ENCODE data around the gene KATNAL2. TPM values are rescaled to one million over a fixed set of nuclear protein-coding genes. Genes with fewer than 3 reads are reported as not detected.
A peak's percentile ranks its signal among the peaks of the same experiment; 100 is the strongest.

Gene KATNAL2
- total RNA-seq, 1 experiment from 2014 or later: 7.5 TPM

- no peak overlapping the region for H3K4me3 ChIP-seq (ENCODE audit: insufficient read depth, low read depth, low read length)
- no peaks in the 10 kb centered on the region for H3K36me3 ChIP-seq (replicated peaks; ENCODE audit: control insufficient read depth, insufficient read depth, low read length)
- DNase-seq: no peak
- no peaks in the 10 kb centered on the region for H3K27me3 ChIP-seq (ENCODE audit: control insufficient read depth, insufficient read depth, low read length)
These were observed 178.4 kb downstream of the KATNAL2 start for GRCh38 chr18:47095810-47096209.

- H3K27me3 ChIP-seq (ENCODE audit: control insufficient read depth, insufficient read depth, low read length): no peaks in the 10 kb centered on the region
- H3K36me3 ChIP-seq (replicated peaks; ENCODE audit: control insufficient read depth, insufficient read depth, low read length): no peaks in the 10 kb centered on the region; the same call in 1 of the 2 replicates
- peak; percentile 54 for DNase-seq
- H3K4me3 ChIP-seq (ENCODE audit: insufficient read depth, low read depth, low read length): no peak overlapping the region
These were observed 182.9 kb downstream of the KATNAL2 start for GRCh38 chr18:47100212-47100831.

GRCh38 chr18:47108373-47108772, 191.0 kb downstream of the KATNAL2 start:
- no peak overlapping the region for H3K4me3 ChIP-seq (ENCODE audit: insufficient read depth, low read depth, low read length)
- H3K36me3 ChIP-seq (replicated peaks; ENCODE audit: control insufficient read depth, insufficient read depth, low read length): peaks cover 2% of the 10 kb centered on the region
- no peaks in the 10 kb centered on the region for H3K27me3 ChIP-seq (ENCODE audit: control insufficient read depth, insufficient read depth, low read length)
- DNase-seq: no peak

DNA sequence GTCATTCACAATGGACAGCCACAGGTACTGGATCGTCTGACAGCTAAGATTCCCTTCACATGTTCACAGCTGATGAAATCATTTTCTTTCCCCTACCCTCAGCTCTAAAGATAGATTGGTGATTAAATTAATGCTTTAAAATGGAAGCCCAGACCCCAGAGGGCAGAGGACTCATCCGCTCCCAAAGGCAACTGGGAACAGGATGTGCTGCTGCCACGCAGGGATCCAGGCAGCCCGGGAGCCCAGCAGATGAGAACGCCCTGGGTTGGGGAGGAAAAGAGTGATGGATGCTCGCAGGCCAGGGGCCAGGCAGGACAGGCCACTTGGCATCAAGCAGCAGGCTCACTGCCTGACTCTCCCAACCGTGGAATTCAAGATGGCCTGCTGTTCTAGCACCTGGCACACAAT, 191.6 kb downstream of the KATNAL2 start:
- no peaks in the 10 kb centered on the region for H3K27me3 ChIP-seq (ENCODE audit: control insufficient read depth, insufficient read depth, low read length)
- no peak for DNase-seq
- H3K36me3 ChIP-seq (replicated peaks; ENCODE audit: control insufficient read depth, insufficient read depth, low read length): peaks cover 2% of the 10 kb centered on the region
- no peak overlapping the region for H3K4me3 ChIP-seq (ENCODE audit: insufficient read depth, low read depth, low read length)

- H3K36me3 ChIP-seq (replicated peaks; ENCODE audit: control insufficient read depth, insufficient read depth, low read length): peaks cover 2% of the 10 kb centered on the region
- no peak overlapping the region for H3K4me3 ChIP-seq (ENCODE audit: insufficient read depth, low read depth, low read length)
- DNase-seq: no peak
- H3K27me3 ChIP-seq (ENCODE audit: control insufficient read depth, insufficient read depth, low read length): no peaks in the 10 kb centered on the region
These were observed 192.3 kb downstream of the KATNAL2 start for GRCh38 chr18:47109720-47110119.

GRCh38 chr18:47110492-47111274, 193.3 kb downstream of the KATNAL2 start:
- H3K27me3 ChIP-seq (ENCODE audit: control insufficient read depth, insufficient read depth, low read length): no peaks in the 10 kb centered on the region
- no peak overlapping the region for H3K4me3 ChIP-seq (ENCODE audit: insufficient read depth, low read depth, low read length)
- DNase-seq: no peak
- H3K36me3 ChIP-seq (replicated peaks; ENCODE audit: control insufficient read depth, insufficient read depth, low read length): peaks cover 2% of the 10 kb centered on the region

DNA sequence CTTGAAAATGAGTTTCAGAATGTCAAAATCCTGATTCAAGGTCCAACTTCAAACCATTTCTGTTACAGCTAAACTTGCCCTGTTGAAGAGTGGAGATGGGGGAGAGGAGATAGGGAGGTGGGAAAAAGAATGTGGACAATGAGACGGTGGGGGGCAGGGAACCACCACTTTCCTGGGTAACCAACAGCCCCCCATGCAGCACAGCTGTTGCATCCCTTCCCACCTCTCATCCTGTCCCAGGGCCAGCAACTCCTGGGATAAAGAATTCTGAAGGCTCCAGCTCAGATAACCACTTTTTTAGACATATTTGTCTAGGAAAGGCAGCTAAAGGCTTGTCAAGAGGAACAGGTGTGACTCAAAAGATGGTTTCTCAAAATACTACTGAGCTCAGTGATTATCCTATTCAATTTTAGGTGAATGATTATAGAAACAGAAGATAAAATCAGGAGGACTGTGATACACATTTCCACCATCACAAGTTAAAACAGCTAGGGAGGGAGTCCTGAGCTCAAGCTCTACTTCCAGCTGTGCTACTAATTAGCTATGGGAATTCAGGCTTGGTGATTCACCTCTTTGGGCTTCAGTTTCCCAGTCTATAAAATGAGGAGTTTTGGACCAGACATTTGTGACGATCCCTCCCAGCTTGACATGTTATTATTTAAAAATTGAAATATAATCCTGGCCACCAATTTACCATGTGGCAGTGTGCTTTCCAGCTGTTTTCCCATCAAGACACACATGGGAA, 196.6 kb downstream of the KATNAL2 start:
- peak; percentile 46 for DNase-seq
- Histone ChIP-seq H3K27me3 (ENCODE audit: control insufficient read depth, insufficient read depth, low read length) (no peaks in the 10 kb centered on the region), H3K36me3 (replicated peaks; ENCODE audit: control insufficient read depth, insufficient read depth, low read length) (peaks cover 2% of the 10 kb centered on the region), H3K4me3 (ENCODE audit: insufficient read depth, low read depth, low read length) (no peak overlapping the region)

DNA sequence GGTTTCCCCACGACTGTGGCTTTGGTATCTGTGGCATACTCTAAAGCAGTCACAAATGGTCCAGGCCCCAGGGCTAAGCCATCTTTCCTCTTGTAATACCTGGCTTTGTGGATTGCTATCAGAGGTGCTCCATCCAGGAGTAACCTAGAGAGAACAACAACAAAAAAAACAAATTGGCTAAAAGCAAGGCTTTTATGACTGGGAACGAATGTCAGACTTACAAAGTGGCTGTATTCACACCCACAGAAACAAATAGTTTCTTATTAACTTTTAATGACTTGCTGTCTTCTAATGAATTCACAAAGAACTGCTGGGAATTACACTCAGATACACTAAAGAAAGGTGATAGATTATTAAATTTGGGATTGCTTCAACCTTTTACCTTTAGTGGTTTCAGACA, 197.8 kb downstream of the KATNAL2 start:
- peaks cover 2% of the 10 kb centered on the region for H3K36me3 ChIP-seq (replicated peaks; ENCODE audit: control insufficient read depth, insufficient read depth, low read length)
- H3K27me3 ChIP-seq (ENCODE audit: control insufficient read depth, insufficient read depth, low read length): no peaks in the 10 kb centered on the region
- no peak overlapping the region for H3K4me3 ChIP-seq (ENCODE audit: insufficient read depth, low read depth, low read length)
- DNase-seq: no peak

DNA sequence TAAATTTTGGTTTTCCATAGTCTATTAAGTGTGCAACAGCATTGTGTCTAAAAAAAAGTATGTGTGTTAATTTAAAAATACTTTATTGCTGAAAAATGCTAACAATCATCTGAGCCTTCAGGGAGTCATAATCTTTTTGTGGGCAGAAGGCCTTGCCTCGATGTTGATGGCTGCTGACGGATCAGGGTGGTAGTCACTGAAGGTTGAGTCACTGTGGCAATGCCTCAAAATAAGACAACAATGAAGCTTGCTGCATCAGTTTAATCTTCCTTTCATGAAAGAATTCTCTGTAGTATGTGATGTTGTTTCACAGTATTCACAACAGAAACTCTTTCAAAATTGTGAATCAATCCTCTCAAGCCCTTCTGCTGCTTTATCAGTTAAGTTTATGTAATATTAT, 201.6 kb downstream of the KATNAL2 start:
- Histone ChIP-seq H3K4me3 (ENCODE audit: insufficient read depth, low read depth, low read length) (no peak overlapping the region), H3K27me3 (ENCODE audit: control insufficient read depth, insufficient read depth, low read length) (no peaks in the 10 kb centered on the region), H3K36me3 (replicated peaks; ENCODE audit: control insufficient read depth, insufficient read depth, low read length) (no peaks in the 10 kb centered on the region; the same call in 1 of the 2 replicates)
- DNase-seq: no peak

- DNase-seq: no peak
- no peaks in the 10 kb centered on the region for H3K27me3 ChIP-seq (ENCODE audit: control insufficient read depth, insufficient read depth, low read length)
- H3K4me3 ChIP-seq (ENCODE audit: insufficient read depth, low read depth, low read length): no peak overlapping the region
- H3K36me3 ChIP-seq (replicated peaks; ENCODE audit: control insufficient read depth, insufficient read depth, low read length): no peaks in the 10 kb centered on the region; the same call in 1 of the 2 replicates
These were observed 203.0 kb downstream of the KATNAL2 start for GRCh38 chr18:47120428-47120827.

- H3K4me3 ChIP-seq (ENCODE audit: insufficient read depth, low read depth, low read length): no peak overlapping the region
- H3K36me3 ChIP-seq (replicated peaks; ENCODE audit: control insufficient read depth, insufficient read depth, low read length): no peaks in the 10 kb centered on the region; the same call in 1 of the 2 replicates
- no peaks in the 10 kb centered on the region for H3K27me3 ChIP-seq (ENCODE audit: control insufficient read depth, insufficient read depth, low read length)
- DNase-seq: no peak
These were observed 203.7 kb downstream of the KATNAL2 start for GRCh38 chr18:47121146-47121545.

GRCh38 chr18:47141289-47141688, 223.9 kb downstream of the KATNAL2 start:
- DNase-seq: no peak
- Histone ChIP-seq H3K27me3 (ENCODE audit: control insufficient read depth, insufficient read depth, low read length) (no peaks in the 10 kb centered on the region), H3K4me3 (ENCODE audit: insufficient read depth, low read depth, low read length) (no peak overlapping the region), H3K36me3 (replicated peaks; ENCODE audit: control insufficient read depth, insufficient read depth, low read length) (no peaks in the 10 kb centered on the region)

DNA sequence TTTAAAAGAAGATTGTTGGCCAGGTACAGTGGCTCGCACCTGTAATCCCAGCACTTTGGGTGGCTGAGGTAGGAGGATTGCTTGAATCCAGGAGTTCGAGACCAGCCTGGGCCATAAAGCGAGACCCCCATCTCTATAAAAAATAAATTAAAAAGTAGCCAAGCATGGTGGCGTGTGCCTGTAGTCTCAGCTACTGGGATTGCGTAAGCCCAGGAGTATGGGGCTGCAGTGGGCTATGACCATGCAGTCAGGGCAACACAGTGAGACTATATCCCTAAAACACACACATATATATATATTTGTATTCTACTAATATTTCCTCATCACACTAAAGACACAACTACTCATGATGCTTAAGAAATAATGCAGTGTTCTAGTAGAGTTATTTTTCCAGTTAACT, 225.8 kb downstream of the KATNAL2 start:
- Histone ChIP-seq H3K4me3 (ENCODE audit: insufficient read depth, low read depth, low read length) (no peak overlapping the region), H3K36me3 (replicated peaks; ENCODE audit: control insufficient read depth, insufficient read depth, low read length) (no peaks in the 10 kb centered on the region), H3K27me3 (ENCODE audit: control insufficient read depth, insufficient read depth, low read length) (no peaks in the 10 kb centered on the region)
- no peak for DNase-seq

GRCh38 chr18:47143899-47144485, 226.6 kb downstream of the KATNAL2 start:
- no peaks in the 10 kb centered on the region for H3K27me3 ChIP-seq (ENCODE audit: control insufficient read depth, insufficient read depth, low read length)
- DNase-seq: no peak
- H3K4me3 ChIP-seq (ENCODE audit: insufficient read depth, low read depth, low read length): no peak overlapping the region
- no peaks in the 10 kb centered on the region for H3K36me3 ChIP-seq (replicated peaks; ENCODE audit: control insufficient read depth, insufficient read depth, low read length)
